Stimulated activated CD4-positive, alpha-beta T cell treated with anti-CD3 and anti-CD28 coated beads, Interleukin-12 subunit alpha, Interleukin-12 subunit beta, amount 100 ng/mL, for 24 hours (primary cell): ENCODE data around the gene IL4R.
A peak's percentile ranks its signal among the peaks of the same experiment; 100 is the strongest.

Source experiments
- DNase-seq, 2 experiments: peaks; one replicate each; pipeline ENCODE4 v3.0.0-alpha.2; 2020; ENCODE audit warnings: low read depth in 2 of 2

IL4R gene

DNA sequence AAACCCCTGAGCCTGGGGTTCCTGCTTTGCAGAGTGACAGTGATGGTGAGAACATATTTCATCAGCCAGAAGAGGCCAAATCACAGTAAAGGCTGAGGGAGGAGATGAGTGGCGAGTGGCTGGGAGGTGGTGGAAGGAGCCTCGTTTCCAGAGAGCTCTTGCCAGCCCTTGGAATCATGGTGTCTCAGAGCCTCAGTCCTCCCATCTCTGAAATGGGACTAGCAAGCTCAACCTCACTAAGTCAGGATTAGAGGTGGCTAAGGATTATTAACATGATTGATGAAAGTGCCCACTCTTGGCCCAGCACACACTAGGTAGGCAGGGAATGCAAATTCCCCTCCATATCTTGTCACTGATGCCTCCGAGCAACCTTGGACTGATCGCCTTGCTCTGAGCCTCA, 43.0 kb downstream of the IL4R start:
- no peak for DNase-seq

DNA sequence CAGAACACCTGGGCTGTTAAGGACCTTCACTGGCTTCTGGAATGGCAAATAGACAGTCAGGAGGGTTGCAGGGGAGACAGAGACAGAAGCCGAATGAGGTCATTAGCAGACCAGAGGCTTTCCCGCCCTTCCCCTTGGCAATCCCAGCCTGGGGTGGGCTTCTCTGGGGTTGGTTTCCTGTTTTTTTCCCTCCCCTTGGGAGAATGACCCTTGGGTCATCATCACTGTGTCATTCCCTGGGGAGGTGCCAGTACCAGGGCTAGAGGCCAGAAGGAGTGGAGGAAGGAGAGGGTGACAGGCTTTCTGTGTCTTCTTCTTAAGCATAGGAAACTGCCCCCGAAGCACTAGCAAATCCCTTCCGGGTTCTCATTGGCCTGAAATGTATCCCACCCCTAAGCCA, 45.3 kb downstream of the IL4R start:
- no peak for DNase-seq

DNA sequence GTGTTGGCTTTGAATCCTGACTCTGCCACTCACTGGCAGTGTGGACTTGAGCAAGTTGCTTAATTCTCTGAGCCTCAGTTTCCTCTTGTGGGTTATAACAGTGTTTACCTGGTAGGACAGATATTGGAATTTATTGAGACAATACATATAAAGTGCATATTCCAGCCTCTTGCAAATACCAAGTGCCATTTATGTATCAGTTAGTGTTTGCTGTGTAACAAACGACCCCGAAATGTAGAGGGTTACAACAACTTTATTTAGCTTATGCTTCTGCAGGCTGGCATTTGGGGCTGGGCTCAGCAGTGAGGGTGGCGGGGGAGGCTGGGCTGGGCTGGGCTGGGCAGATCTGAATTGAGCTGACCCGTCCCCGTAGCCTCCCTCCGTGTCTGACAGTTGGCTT, 45.8 kb downstream of the IL4R start:
- DNase-seq = no peak

DNA sequence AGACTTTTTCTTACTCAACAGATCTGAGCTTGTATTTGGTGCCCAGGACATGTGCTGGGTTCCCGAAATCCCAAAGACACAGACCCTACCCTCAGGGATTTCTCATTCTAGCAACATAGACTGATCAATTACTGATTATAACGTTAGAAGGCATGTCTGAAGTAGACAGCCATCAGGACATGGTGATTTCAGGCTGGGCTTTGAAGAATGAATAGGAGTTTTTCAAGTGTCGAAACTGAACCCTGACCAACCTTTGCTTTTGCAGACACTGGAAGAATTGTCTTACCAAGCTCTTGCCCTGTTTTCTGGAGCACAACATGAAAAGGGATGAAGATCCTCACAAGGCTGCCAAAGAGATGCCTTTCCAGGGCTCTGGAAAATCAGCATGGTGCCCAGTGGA, 48.2 kb downstream of the IL4R start:
- no peak for DNase-seq

DNA sequence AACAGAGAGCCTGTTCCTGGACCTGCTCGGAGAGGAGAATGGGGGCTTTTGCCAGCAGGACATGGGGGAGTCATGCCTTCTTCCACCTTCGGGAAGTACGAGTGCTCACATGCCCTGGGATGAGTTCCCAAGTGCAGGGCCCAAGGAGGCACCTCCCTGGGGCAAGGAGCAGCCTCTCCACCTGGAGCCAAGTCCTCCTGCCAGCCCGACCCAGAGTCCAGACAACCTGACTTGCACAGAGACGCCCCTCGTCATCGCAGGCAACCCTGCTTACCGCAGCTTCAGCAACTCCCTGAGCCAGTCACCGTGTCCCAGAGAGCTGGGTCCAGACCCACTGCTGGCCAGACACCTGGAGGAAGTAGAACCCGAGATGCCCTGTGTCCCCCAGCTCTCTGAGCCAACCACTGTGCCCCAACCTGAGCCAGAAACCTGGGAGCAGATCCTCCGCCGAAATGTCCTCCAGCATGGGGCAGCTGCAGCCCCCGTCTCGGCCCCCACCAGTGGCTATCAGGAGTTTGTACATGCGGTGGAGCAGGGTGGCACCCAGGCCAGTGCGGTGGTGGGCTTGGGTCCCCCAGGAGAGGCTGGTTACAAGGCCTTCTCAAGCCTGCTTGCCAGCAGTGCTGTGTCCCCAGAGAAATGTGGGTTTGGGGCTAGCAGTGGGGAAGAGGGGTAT, 48.9 kb downstream of the IL4R start:
- no peak for DNase-seq

DNA sequence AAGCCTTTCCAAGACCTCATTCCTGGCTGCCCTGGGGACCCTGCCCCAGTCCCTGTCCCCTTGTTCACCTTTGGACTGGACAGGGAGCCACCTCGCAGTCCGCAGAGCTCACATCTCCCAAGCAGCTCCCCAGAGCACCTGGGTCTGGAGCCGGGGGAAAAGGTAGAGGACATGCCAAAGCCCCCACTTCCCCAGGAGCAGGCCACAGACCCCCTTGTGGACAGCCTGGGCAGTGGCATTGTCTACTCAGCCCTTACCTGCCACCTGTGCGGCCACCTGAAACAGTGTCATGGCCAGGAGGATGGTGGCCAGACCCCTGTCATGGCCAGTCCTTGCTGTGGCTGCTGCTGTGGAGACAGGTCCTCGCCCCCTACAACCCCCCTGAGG, 49.5 kb downstream of the IL4R start:
- DNase-seq = no peak

DNA sequence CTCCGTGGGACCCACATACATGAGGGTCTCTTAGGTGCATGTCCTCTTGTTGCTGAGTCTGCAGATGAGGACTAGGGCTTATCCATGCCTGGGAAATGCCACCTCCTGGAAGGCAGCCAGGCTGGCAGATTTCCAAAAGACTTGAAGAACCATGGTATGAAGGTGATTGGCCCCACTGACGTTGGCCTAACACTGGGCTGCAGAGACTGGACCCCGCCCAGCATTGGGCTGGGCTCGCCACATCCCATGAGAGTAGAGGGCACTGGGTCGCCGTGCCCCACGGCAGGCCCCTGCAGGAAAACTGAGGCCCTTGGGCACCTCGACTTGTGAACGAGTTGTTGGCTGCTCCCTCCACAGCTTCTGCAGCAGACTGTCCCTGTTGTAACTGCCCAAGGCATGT, 50.0 kb downstream of the IL4R start:
- DNase-seq = no peak

DNA sequence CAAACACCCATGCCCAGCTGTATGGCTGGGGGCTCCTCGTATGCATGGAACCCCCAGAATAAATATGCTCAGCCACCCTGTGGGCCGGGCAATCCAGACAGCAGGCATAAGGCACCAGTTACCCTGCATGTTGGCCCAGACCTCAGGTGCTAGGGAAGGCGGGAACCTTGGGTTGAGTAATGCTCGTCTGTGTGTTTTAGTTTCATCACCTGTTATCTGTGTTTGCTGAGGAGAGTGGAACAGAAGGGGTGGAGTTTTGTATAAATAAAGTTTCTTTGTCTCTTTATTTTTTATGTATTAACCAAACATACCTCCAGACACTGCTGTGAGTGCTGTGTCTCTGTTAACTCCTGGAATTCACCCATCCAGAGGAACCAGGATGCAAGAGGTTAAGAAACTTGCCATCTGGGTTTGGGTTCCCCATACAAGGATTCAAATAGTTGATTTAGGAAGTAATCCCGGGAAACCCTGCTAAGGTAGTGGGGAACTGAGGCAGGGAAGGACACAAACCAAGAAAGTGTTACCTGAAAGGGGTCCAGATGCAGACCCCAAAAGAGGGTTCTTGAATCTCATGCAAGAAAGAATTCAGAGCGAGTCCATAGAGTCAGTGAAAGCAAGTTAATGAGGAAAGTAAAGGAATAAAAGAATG, 50.8 kb downstream of the IL4R start:
- no peak for DNase-seq

DNA sequence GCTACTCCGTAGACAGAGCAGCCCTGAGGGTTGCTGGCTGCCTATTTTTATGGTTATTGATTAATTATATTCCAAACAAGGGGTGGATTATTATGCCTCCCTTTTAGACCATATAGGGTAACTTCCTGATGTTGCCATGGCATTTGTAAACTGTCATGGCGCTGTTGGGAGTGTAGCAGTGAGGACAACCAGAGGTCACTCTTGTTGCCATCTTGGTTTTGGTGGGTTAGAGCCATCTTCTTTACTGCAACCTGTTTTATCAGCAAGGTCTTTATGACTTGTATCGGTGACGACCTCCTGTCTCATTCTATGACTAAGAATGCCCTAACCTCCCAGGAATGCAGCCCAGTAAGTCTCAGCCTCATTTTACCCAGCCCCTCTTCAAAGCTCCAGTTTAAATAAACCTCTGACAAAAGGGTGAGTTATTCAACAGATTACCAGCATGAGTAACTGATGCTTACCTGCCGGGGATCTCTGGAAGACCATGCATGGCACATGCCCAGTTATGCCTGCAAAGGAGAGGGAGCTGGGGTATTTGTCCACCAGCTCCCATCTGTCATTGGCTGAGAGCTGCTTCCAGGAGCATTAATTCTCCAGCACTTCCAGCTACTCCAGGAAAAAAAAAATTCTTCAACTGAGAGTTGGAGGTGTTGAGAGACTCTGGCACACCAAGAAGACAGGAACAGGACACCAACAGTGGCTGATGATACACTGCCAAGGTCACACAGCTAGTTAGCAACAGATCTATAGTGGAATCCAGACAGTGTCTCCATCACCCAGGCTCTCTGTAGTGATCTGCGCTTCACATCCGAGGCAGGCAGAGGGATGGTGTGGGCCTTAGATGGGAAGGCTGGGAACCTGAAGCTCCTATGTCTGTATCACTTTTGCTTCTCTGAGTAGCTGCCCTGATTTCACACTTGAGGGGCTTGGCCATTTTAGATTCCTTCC, 51.6 kb downstream of the IL4R start:
- DNase-seq = no peak

DNA sequence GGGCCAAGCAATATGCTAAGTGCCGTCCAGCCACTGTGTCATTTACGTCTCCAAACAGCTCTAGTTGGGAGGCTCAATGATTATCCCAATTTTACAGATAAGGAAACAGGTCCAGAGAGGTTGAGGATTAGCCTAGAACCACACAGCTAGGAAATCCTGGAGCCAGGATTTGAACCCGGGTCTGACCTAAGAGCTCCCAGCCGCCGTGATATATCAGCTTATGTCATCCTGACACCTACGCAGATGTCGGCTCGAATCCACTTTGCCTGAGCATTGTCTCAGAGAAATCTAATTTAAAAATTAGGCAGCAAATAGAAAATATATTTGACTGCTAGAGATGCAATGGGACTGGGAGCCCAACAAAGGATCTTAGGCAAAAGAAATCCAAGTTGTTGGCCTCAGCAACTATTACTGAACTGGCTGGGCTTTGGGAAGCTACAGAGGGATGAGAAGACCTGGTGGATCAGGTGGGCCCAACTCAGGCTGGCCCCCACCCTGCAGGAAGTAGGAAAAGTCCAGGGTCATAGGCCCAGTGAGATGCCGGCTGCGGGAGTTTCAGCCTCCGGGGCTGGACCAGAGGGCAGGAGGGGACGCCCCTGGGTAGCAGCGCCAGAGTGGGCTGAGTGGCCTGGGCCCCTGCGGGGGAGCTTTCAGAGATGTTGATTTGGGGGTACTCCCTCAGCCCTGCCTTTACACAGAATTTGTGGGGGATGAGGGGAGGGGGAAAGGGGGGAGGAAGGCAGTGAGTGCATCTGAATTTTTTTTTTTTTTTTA, 53.1 kb downstream of the IL4R start:
- peak in 1 of 2 experiments; percentile 32 for DNase-seq

DNA sequence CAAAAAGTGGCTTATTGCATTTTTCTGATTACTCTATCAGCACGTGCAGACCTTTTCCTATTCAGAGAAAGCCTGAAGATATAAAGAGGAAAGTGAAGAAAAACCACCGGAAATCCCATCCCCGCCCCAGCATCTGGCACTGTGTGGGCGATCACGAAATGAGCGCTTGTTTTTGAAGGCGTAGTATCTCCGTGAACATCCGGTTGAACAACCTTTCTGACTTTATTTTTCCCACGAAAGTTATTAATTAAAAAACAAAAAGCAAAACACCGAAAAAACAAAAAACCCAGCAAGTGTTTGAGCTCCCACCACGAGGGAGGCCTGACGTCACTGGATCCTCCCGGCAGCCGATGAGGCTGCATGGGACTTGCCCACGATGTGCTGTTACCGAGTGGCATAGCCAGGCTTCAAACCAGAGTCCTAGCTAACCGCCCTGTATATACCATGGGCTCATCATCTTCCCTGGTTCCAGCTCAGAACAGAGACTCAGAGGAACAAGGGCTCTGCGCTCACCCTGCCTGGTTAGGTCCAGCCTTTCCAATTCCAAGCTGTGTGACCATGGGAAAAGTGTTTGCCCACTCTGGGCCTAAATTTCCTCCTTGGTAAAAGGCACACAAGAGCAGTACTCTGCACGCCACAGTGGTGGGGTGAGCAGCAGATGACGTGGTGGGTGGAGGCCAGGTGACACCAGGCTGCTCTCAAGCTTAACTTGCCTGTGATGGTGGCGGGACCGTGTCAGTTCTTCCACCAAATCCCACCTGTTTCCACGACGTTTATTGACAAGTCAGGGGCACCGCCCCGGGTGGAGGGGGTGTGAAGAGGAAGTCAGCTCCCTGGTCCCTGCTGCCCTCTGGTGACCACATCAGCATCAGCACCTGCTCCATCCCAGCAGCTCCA, 53.9 kb downstream of the IL4R start:
- DNase-seq = peak; percentile 82 to 89

DNA sequence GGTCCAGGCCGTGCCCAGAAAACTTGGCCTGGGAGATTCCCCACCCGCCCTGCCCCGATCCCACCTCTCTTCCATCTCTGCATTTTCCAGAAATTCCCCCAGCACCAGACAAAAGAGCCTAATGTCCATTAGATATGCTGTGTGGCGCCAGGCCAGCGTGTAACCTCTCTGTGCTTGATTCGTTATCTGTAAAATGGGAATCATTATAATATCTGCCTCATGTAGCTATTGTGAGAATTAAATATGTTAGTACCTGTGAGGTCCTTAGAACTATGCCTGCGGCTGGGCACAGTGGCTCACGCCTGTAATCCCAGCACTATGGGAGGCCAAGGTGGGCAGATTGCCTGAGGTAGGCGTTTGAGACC, 54.6 kb downstream of the IL4R start:
- no peak for DNase-seq

DNA sequence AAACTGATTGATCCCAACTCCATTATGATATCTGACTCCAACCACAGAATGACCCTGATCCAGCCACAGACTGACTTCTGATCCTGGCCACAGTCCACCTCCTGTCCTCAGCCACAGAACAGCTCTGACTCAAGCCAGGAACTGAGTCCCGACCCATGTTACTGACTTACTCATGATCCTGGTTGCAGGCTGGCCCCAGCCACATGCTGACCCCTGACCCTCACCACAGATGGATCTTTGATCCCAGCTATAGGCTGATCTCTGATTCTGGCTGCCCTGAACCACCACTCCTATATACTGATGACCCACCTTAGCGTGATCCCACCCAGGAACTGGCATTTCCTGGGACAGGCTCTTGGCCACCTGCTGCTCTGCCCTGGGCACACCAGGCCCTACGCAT, 56.0 kb downstream of the IL4R start:
- no peak for DNase-seq

DNA sequence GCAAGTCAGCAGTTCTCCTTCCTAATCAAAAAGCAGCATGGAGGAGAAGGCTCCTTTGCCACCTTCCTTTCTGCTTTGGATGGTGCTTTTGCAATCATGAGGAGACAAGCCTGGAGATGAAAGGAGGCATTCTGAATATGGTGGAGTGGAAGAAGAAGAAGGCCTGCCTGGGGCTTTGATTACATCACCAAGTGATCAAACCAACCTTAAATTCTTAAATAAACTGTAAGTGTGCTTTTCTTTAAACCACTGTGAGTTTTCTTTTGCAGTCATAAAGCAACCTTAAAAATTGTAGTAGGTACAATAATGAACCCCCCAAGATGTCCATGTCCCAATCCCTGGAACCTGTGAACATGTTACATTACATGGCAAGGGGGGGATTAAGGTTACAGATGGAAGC, 56.5 kb downstream of the IL4R start:
- no peak for DNase-seq

DNA sequence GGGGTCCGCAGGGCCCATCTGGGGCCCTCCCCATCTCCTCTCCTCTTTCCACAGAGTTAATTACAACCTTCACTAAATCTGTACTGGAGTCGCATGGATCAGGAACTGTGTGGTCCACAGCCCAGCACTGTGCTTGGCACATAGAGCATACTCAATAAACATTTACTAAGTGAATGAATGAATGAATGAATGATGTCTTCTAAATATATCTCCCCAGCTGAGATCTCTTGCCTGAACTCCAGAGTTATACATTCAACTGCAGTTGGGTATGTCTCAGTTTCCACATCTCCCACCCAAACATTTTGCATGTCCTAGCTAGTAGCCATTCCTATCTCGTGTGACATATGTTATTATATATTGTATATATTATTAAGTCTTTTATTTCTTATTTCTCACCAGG, 59.5 kb downstream of the IL4R start:
- no peak for DNase-seq

DNA sequence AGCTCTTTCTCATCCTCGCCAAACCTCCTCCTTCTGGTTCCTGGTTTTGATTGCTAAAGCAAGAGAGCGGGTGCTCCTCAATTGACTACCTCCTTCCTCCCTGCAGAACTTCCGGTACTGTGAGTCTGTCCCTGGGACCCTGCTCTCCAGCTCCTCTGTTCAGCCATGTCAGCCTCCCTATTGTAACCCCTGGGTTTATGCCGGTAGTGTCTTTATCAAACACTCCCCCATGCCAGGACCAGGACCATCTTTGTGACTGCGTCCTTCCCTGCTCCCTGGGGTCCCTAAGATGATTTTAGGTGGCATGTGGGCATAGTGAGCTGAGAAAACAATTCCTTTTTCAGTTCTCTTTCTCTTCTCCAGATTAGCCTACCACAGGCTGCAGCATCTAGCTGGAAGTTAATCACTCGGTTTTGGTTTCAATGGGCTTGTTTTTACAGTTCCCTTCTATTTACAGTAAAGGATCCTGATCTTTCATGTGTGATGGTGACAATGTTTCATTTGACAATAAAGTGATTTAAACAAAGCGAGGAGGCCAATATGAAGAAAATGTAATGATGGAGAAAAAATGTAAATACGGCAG, 60.5 kb downstream of the IL4R start:
- no peak for DNase-seq

DNA sequence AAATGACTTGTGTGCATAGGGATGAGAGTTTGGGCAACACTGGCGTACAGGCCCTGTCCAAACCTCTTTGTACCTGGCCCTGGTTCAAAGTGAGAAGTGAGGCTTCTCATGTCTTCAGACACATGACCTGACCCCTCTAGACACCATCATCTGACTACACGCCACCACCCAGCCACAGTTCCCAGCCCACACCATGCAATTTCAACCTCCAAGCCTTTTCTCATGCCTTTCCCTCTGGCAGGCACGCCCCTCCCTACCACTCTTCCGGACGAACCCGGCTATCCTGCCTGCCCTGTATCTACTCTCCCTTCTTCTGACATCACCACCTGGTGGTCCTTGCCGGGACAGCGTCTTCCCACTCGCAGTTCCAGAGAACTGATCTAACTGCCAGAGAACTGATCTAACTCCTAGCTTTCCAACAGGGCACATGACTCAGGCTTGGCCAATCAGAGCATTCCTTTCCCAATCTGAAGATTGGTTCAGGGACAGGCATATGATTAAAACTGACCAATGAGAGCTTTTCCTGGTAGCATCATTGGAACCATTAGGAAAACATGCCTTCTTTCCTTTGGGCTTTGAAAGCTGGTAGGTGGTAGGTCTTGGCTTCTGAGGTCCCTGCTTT, 61.1 kb downstream of the IL4R start:
- DNase-seq = peak in 1 of 2 experiments; percentile 65

DNA sequence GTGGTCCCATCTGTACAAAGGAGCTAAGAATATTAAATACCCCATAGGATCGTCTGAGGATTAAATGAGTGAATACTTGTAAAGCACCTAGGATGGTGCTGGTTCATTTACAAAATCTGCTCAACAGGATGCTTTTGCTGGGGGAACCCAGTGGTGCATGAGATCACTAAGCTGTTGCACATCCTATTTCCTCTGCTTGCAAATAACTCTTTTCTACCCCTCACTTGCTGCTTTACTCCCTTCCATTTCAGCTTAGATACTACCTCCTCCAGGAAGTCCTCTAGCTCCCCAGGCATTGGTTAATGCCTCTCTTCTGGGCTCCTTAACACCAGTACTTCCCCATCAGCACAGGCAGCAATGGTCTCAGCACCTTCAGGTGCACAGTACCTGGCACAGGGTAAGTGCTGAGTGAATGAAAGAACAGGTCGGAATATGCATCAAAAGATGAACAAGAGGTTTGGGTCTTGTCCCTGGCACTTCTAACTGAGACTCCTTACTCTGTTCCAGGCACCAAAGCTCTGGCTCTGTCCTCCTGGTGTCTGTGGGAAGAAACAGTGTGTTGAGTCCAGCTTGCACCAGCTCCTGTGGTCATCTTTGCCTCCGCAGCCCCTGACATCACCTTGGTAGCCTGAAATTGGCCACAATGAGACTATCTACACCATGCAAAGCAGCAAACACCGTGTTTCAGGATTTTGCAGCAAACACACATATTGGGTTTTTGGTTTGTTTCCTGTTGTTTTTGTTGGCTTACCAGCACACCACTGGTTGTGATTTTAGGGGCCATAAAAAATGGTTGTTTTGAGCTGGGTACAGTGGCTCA, 64.1 kb downstream of the IL4R start:
- no peak for DNase-seq

DNA sequence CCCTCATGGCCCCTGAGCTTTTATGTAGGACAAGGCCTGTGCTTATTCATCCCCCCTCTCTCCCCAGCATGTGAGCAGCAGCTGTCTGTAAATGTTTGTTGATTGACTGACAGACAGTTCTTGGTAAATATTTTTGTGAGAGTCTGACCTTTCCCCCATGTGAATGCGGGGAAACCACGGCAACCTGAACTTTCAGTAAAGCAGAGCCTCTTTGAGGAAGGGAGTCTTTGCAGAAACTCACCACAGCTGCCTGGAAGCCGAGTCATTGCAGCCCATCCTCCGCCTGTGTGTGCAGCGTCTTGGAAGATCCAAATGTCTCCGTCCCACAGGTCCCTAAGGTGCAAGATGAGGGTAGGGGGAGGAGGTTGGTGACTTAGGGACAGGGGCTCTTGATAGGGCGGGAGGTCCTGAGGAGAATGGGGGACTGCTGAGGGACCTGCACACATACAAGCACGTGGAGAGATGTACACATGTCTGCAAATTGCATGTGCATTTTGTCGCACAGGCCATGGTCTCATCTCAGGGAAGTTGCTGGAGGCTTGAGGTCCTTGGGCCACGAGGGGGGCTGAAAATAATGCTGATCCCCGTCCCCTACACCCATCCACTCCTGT, 65.2 kb downstream of the IL4R start:
- no peak for DNase-seq
